NOMO-1 treated with DMSO at 0.1 percent for 48 hours (cell line): ENCODE results near the gene SLC35E3.

ENCODE experiments used
- DNase-seq: peaks from one replicate; lab custom pipeline; 2025; ENCODE audit not compliant: unreplicated experiment; lab: John Stamatoyannopoulos, UW

SLC35E3 gene

DNA sequence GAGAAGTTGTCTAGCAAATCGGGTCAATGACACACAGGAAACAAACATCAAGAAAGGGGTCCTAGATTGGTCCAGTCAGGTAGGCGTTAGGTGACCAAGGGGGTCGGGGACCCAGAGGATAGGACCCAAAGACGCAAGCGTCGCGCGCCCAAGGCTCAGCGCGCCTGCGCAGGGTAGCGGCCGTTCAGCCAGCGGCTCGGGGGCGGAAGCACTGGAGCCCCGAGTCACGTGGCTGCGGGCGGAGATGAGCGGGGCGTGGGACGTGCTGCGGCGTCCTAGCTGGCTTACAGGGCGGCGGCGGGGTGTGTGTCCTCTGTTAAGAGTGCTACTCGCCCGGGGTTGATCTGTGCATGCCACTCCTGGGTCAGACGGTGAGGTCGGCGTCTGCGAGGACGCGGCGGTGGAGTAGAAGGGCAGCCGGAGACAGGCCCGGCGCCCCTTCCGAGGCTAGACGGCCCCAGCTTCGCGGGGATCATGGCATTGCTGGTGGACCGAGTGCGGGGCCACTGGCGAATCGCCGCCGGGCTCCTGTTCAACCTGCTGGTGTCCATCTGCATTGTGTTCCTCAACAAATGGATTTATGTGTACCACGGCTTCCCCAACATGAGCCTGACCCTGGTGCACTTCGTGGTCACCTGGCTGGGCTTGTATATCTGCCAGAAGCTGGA is at the start of gene SLC35E3:
SLC35E3 (plus strand) TSS at position 273 of the 668 bp plus-strand sequence; CDS start at position 475, 202 bp downstream.
- peak; percentile 91 for DNase-seq

DNA sequence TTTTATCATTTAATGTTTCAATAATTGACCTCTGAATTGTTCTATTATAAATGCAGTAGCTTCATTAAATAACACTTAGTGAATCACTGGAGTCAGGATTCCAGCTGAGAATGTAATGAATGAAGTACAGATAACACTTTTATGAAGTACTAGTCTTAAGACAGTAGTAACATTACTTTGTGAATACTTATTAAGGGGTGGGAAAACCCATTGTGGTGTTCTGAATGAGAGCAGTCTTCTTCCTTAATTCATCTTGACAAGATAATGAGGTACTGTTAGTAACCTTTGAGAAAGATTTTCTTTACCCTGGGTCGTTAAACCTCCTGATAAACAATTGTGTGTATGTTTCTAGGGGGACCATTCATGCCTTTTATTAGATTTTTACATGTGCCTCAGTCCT is 46.5 kb upstream of the SLC35E3 start:
- DNase-seq: no peak

DNA sequence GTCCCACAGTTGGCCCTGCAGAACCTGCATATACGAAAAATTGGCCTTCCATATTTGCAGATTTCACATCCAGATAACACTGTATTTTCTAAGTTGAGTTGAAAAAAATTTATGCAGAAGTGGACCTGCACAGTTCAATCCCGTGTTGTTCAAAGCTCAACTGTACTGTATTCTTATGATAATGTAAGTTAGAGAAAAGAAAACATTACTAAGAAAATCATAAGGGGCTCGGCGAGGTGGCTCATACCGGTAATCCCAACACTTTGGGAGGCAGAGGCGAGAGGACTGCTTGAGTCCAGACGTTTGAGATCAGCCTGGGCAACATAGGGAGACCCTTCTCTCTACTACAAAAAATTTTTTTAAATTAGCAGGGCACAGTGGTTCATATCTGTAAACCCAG is 18.2 kb upstream of the SLC35E3 start:
- DNase-seq: no peak

DNA sequence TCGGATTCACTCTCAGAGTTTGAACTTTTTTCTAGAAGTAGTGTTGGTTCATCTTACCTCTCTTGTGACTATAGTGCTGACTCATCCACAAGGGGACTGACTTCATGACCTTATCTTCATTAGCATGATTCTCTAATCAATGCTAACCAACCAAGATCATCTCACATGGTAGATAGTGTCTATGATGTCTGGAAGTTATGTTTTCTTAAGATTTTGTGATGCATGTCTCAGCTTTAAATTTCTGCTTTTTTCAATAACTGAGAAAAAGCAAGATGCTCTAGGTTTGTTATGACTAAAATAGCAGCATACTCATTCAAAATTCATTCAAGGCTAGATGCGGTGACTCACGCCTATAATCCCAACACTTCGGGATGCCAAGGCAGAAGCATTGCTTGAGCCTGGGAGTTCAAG is 12.3 kb upstream of the SLC35E3 start:
- DNase-seq: no peak

DNA sequence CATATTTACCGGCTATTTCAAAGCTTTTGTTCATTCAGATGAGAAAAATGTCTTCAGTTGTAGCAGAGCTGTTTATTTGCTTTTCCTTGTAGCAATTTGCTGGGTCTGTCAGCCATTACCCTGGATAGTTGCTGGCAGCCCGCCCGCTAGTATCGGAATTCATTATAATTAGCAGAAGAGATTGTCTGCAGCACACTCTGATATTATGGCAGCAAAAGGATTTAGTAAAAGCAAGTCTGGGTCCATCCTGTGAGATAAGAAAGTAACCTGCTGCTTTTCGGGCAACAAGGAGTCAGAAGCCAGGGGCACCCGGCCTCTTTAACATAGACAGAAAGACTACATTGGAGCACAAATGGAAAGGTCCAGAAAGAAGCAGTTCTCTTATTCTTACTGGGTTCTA is 6.1 kb upstream of the SLC35E3 start:
- no peak for DNase-seq

GRCh38 chr12:68743356-68743755 is 2.6 kb upstream of the SLC35E3 start:
- DNase-seq: peak; percentile 10

DNA sequence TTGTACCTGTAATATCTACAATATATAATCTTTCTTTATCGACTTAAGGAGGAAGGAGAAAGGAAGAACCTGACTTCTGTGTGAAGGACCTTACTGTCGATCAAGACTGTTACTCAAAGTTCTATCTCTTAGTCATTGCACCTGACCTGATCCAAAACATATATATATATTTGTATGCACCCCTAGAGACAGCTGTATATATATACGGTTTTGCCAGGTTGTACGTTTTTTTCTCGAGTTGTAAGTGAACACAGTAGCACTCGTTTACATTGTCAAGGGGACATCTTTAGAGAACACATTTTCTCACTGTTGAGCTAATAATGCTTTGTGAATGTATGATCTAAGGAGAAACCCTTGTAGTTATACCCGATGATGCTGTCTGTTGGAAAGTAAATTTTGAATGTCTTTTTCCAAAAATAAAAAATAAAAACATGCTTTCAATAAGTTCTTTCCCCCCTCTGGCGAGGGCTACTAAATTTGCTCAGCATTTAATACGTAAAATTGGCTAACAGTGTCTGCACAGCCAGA is 536 bp upstream of the SLC35E3 start:
- no peak for DNase-seq

- peak; percentile 16 for DNase-seq
Measured at GRCh38 chr12:68746572-68747180, 700 bp downstream of the SLC35E3 start.

DNA sequence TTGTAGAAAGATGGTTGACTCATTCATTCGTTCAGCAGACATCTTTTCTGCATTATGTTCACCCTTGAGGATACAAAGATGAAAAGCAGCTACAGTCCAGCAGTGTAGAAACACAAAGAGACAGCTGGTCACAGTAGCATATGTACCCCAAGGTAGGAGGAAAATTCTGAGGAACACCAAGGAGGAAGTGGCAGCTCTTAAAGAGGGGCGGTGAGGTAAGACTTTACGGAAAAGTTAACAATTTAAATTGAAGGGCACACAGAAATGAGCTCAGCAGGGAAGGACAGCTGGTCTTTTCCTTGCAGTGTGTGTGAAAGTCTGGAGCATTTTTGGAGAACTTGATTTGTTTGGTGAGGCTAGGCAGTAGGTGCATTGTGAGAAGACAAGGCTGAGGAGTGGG is 3.5 kb downstream of the SLC35E3 start:
- DNase-seq: no peak

- DNase-seq: no peak
Measured at GRCh38 chr12:68749861-68750260, 3.9 kb downstream of the SLC35E3 start.

GRCh38 chr12:68750506-68750905 is 4.5 kb downstream of the SLC35E3 start:
- no peak for DNase-seq

DNA sequence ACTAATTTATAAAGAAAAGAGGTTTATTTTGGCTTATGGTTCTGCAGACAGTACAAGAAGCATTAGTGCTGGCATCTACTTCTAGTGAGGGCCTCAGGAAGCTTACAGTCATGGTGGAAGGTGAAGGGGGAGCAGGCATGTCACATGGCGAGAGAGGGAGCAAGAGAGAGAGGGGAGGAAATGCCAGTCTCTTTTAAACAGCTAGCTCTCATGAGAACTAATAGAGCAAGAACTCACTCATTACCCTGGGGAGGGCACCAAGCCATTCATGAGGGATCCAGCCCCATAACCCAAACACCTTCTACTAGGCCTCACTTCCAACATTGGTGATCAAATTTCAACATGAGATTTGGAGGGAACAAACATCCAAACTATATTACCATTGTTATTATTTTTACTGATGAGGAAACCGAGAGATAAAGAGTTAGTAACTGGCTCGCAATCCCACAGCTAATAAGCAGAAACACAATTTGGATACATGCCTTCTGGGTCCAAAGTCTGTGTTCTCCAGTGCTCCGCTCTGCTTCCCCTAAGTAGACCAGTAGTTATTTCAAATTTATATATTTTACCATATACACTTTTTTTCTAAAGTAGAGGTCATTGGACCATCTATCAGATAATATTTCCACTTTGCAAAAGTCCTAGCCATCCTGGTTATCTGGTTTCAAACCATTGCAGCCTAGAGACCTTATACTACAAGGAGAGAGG is 9.7 kb downstream of the SLC35E3 start:
- DNase-seq: no peak

DNA sequence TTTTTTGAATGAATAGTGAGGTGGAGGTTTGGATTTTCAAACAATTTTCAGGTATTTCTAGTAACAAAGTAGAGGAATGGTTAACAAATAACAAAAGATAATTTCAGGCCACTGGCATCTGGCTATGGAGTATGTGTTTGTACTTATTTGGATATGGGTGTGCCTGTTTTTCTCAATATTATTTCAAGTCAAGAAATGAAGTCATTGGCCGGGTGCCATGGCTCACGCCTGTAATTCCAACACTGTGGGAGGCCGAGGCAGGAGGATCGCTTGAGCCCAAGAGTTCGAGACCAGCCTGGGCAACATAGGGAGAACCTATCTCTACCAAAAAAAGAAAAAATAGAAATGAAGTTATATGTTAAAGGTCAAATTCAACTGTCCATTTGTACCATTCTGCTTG is 13.9 kb downstream of the SLC35E3 start:
- DNase-seq: no peak

DNA sequence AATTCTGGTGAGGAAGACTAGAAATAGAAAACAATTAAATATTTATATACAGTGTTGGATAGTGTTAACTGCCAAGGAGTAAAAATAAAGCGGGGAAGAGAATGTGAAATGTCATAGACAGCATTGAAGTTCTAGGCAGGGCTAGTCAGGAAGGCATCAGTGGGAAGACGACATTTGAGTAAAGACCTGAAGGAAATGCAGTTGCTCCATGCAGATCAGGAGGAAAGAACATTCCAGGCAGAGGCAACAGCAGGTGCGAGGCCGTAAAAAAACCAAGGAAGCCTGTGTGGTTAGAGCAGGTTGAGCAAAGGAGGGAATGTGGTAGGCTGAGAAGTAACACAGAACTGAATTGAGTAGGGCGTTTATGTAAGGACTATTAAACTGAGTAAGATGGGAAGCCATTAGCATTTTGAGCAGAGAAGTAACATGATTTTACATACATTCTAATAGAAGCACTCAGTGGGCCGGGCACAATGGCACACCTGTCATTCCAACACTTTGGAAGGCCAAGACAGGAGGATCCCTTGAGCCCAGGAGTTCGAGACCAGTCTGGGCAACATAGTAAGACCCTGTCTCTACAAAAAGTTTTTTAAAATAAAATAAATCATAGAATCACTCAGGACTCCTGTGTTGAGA is 14.9 kb downstream of the SLC35E3 start:
- no peak for DNase-seq

GRCh38 chr12:68761442-68761812 is 15.5 kb downstream of the SLC35E3 start:
- DNase-seq: no peak

GRCh38 chr12:68761901-68762630 is 16.1 kb downstream of the SLC35E3 start:
- DNase-seq: no peak

GRCh38 chr12:68762691-68763090 is 16.7 kb downstream of the SLC35E3 start:
- no peak for DNase-seq

GRCh38 chr12:68765696-68766095 is 19.7 kb downstream of the SLC35E3 start:
- DNase-seq: no peak

GRCh38 chr12:68766646-68767045 is 20.7 kb downstream of the SLC35E3 start:
- no peak for DNase-seq

DNA sequence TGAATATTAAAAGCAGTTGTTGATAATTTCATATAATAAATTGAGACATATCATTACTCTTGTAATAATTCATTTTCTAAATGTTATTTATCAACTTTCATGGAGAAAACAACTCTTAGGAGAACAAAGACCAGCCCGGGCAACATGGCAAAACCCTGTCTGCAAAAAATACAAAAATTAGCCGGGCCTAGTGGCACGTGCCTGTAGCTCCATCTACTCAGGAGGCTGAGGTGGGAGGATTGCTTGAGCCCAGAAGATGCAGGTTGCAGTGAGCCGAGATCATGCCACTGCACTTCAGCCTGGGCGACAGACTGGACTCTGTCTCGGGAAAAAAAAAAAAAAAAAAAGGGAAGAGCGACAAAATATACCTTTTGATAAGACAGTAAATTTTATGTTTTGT is 21.2 kb downstream of the SLC35E3 start:
- DNase-seq: no peak

DNA sequence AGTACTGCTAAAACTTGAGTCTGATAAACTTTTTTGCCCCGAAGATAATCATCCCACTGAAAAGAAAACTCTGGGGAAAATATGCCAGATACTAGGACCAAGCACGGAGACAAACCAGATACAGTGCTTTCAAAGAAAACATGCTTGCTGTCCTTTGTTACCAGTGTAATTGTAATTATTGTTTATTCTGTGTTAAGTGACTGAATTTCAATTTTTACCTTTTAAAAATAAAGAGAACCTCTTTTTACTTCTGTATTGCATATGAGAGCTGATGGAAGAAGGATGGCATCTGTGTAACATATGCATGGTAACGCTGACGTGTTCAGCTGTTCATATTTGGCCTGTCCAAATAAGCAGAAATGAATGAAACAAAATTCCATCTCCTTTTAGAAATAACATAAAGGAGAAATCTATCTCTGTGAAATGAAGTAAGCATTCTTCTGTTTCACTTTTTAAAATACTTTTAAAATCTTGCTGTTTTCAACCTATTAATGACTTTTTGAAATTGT is 22.5 kb downstream of the SLC35E3 start:
- no peak for DNase-seq
